Ascending aorta (tissue), 2 donors: ENCODE results near the gene GASK1B. TPM values are rescaled to one million over a fixed set of nuclear protein-coding genes. Genes with fewer than 3 reads are reported as not detected.

Experiments
- DNase-seq, 2 donors: peaks; one replicate each; pipeline ENCODE4 v3.0.0-alpha.2; 2019; ENCODE audit warnings: low spot score in 2 of 2
- H3K27ac ChIP-seq, 2 donors: fragments of 200-600 bp; sonication (generic); one replicate each; pipeline ENCODE4 v1.5.1; 2016 to 2017; ENCODE audit warnings: mild to moderate bottlenecking in 1 of 2
- H3K27me3 ChIP-seq: fragments of 200-600 bp; sonication (generic); one replicate; pipeline ENCODE4 v1.5.1; 2017
- H3K36me3 ChIP-seq, 2 donors: fragments of 200-600 bp; sonication (generic); one replicate each; pipeline ENCODE4 v1.5.1; 2016
- H3K4me1 ChIP-seq, 2 donors: fragments of 200-600 bp; sonication (generic); one replicate each; pipeline ENCODE4 v1.5.1; 2016 to 2017; ENCODE audit warnings: mild to moderate bottlenecking in 1 of 2
- H3K4me3 ChIP-seq, 2 donors: fragments of 200-600 bp; sonication (generic); one replicate each; pipeline ENCODE4 v1.5.1; 2016 to 2017; ENCODE audit warnings: mild to moderate bottlenecking in 1 of 2
- H3K9me3 ChIP-seq, 2 donors: fragments of 200-600 bp; sonication (generic); one replicate each; pipeline ENCODE4 v1.5.1; 2016
- CTCF ChIP-seq, 3 experiments: fragments of 200-600 bp in 2 of 3; fragments of 450-650 bp in 1 of 3; sonication (generic) in 2 of 3; IDR thresholded peaks; one replicate each; pipeline ENCODE4 v1.5.1; 2016 to 2019; ENCODE audit warnings: antibody characterized with exemption in 3 of 3, mild to moderate bottlenecking in 1 of 3, moderate library complexity in 1 of 3
- intact Hi-C: fragments of 100-400 bp; cut with DNase I; formaldehyde crosslinking; loops from one replicate; pipeline ENCODE4 v1.15.1; 2023
- total RNA-seq: library from RNA; depleted of rRNA; stranded (reverse); fragments of >200 nt; gene quantifications from one replicate; pipeline ENCODE4 v1.1.0, GENCODE V29; 2016

GASK1B gene
- total RNA-seq, 1 donor from 2014 or later, result 69.7 TPM

- no peaks in the 10 kb centered on the region for H3K27me3 ChIP-seq
- H3K4me3 ChIP-seq, result no peak overlapping the region
- no peaks in the 10 kb centered on the region for H3K9me3 ChIP-seq
- intact Hi-C loops, result no loop called here
- no peak overlapping the region for H3K27ac ChIP-seq
- TF ChIP-seq CTCF (IDR thresholded peaks at IDR 0.05), result no peak
- no peak for DNase-seq
- peaks cover 0 to 23% of the 10 kb centered on the region in 2 donors for H3K4me1 ChIP-seq
- no peaks in the 10 kb centered on the region for H3K36me3 ChIP-seq
Observed at GRCh38 chr4:158139086-158139485, 33.7 kb downstream of the GASK1B start.

- peak overlapping the region; percentile 7 to 40 for H3K27ac ChIP-seq
Observed at GRCh38 chr4:158134222-158134621, 38.6 kb downstream of the GASK1B start.

GRCh38 chr4:158133551-158133950, 39.3 kb downstream of the GASK1B start:
- Histone ChIP-seq H3K9me3 (no peaks in the 10 kb centered on the region), H3K4me3 (no peak overlapping the region), H3K36me3 (peaks cover 3 to 20% of the 10 kb centered on the region in 2 donors), H3K27ac (peak overlapping the region; percentile 7 to 40), H3K4me1 (peaks cover 0 to 21% of the 10 kb centered on the region in 2 donors), H3K27me3 (no peaks in the 10 kb centered on the region)
- intact Hi-C loops, result no loop called here
- no peak for TF ChIP-seq CTCF (IDR thresholded peaks at IDR 0.05)
- no peak for DNase-seq

More at GRCh38 chr4:158134222-158134621, 38.6 kb downstream of the GASK1B start:
- no peaks in the 10 kb centered on the region for H3K9me3 ChIP-seq
- H3K4me3 ChIP-seq, result no peak overlapping the region
- no peak for TF ChIP-seq CTCF (IDR thresholded peaks at IDR 0.05)
- H3K36me3 ChIP-seq, result peaks cover 2 to 16% of the 10 kb centered on the region in 2 donors
- intact Hi-C loops, result no loop called here
- peaks cover 0 to 25% of the 10 kb centered on the region in 2 donors for H3K4me1 ChIP-seq
- no peak for DNase-seq
- H3K27me3 ChIP-seq, result no peaks in the 10 kb centered on the region

- Histone ChIP-seq H3K36me3 (peaks cover 7 to 37% of the 10 kb centered on the region in 2 donors), H3K4me1 (peaks cover 0 to 14% of the 10 kb centered on the region in 2 donors), H3K27ac (peak overlapping the region; percentile 36 to 54), H3K27me3 (no peaks in the 10 kb centered on the region), H3K9me3 (no peaks in the 10 kb centered on the region), H3K4me3 (no peak overlapping the region)
- intact Hi-C loops, result no loop called here
- no peak for DNase-seq
- no peak for TF ChIP-seq CTCF (IDR thresholded peaks at IDR 0.05)
Observed at GRCh38 chr4:158131027-158131426, 41.8 kb downstream of the GASK1B start.

GRCh38 chr4:158130204-158130603, 42.6 kb downstream of the GASK1B start:
- DNase-seq, result no peak
- no peaks in the 10 kb centered on the region for H3K27me3 ChIP-seq
- intact Hi-C loops, result no loop called here
- peaks cover 7 to 37% of the 10 kb centered on the region in 2 donors for H3K36me3 ChIP-seq
- TF ChIP-seq CTCF (IDR thresholded peaks at IDR 0.05), result no peak
- H3K4me1 ChIP-seq, result peaks cover 0 to 10% of the 10 kb centered on the region in 2 donors
- peak overlapping the region; percentile 5 to 59 for H3K27ac ChIP-seq
- H3K4me3 ChIP-seq, result no peak overlapping the region
- H3K9me3 ChIP-seq, result no peaks in the 10 kb centered on the region

- Histone ChIP-seq H3K9me3 (no peaks in the 10 kb centered on the region), H3K4me3 (no peak overlapping the region), H3K27me3 (no peaks in the 10 kb centered on the region), H3K4me1 (peaks cover 0 to 7% of the 10 kb centered on the region in 2 donors), H3K27ac (peak overlapping the region; percentile 5 to 59), H3K36me3 (peaks cover 7 to 37% of the 10 kb centered on the region in 2 donors)
- intact Hi-C loops, result no loop called here
- no peak for TF ChIP-seq CTCF (IDR thresholded peaks at IDR 0.05)
- DNase-seq, result no peak
Observed at GRCh38 chr4:158129694-158130093, 43.1 kb downstream of the GASK1B start.
